Breast epithelium (tissue), 3 donors: ENCODE results near the gene DHCR7.

Source experiments
- POLR2AphosphoS5 ChIP-seq, 3 donors: sonication (generic); formaldehyde crosslinking; IDR thresholded peaks; one replicate each; pipeline ENCODE4 v1.6.1; 2017; ENCODE audit warnings: antibody characterized with exemption in 3 of 3
- TF ChIP-seq, protein P1 (sequence below), 3 donors: fragments of 450-650 bp; IDR thresholded peaks; one replicate each; pipeline ENCODE4 v1.5.1; 2016 to 2017; ENCODE audit warnings: antibody characterized with exemption in 3 of 3, mild to moderate bottlenecking in 3 of 3, moderate library complexity in 3 of 3

- TF ChIP-seq, protein P1, sequence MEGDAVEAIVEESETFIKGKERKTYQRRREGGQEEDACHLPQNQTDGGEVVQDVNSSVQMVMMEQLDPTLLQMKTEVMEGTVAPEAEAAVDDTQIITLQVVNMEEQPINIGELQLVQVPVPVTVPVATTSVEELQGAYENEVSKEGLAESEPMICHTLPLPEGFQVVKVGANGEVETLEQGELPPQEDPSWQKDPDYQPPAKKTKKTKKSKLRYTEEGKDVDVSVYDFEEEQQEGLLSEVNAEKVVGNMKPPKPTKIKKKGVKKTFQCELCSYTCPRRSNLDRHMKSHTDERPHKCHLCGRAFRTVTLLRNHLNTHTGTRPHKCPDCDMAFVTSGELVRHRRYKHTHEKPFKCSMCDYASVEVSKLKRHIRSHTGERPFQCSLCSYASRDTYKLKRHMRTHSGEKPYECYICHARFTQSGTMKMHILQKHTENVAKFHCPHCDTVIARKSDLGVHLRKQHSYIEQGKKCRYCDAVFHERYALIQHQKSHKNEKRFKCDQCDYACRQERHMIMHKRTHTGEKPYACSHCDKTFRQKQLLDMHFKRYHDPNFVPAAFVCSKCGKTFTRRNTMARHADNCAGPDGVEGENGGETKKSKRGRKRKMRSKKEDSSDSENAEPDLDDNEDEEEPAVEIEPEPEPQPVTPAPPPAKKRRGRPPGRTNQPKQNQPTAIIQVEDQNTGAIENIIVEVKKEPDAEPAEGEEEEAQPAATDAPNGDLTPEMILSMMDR (IDR thresholded peaks at IDR 0.05): no peak
- TF ChIP-seq POLR2AphosphoS5 (IDR thresholded peaks at IDR 0.05): no peak
Measured at GRCh38 chr11:71404209-71404608, 44.0 kb downstream of the DHCR7 start.
